ENCODE data around the gene TNPO2.

- TF ChIP-seq POLR2A (IDR thresholded peaks at IDR 0.05) (peak; percentile 4), CTCF (IDR thresholded peaks at IDR 0.05) (no peak)
Measured at GRCh38 chr19:12721656-12722565, 1.8 kb downstream of the TNPO2 start.
